GM15510 (cell line): ENCODE measurements around the gene SENP1.
A peak's percentile ranks its signal among the peaks of the same experiment; 100 is the strongest.

ENCODE experiments used
- POLR2A ChIP-seq: IDR thresholded peaks from 3 replicates; pipeline ENCODE4 v1.6.1; 2011; ENCODE audit warnings: borderline replicate concordance; ENCODE audit not compliant: insufficient read length; ENCODE audit errors: extremely low read depth

SENP1 gene

GRCh38 chr12:48105867-48106680 is at the start of gene SENP1:
TSS of gene SENP1 (minus strand) at chr12:48106079. CDS start at chr12:48101472, 4,607 bp downstream.
- TF ChIP-seq POLR2A, result peak; percentile 53

- no peak for TF ChIP-seq POLR2A
Measured at GRCh38 chr12:48151103-48151771, 45.4 kb upstream of the SENP1 start.

GRCh38 chr12:48145981-48146380 is 40.1 kb upstream of the SENP1 start:
- TF ChIP-seq POLR2A, result no peak

- TF ChIP-seq POLR2A, result no peak
Measured at GRCh38 chr12:48143898-48144297, 38.0 kb upstream of the SENP1 start.

GRCh38 chr12:48142818-48143674 is 37.2 kb upstream of the SENP1 start:
- TF ChIP-seq POLR2A, result no peak

GRCh38 chr12:48135027-48135426 is 29.1 kb upstream of the SENP1 start:
- TF ChIP-seq POLR2A, result no peak

- no peak for TF ChIP-seq POLR2A
Measured at GRCh38 chr12:48132826-48133225, 26.9 kb upstream of the SENP1 start.

- no peak for TF ChIP-seq POLR2A
Measured at GRCh38 chr12:48131517-48131916, 25.6 kb upstream of the SENP1 start.

- TF ChIP-seq POLR2A, result no peak
Measured at GRCh38 chr12:48129376-48129775, 23.5 kb upstream of the SENP1 start.

GRCh38 chr12:48128800-48129199 is 22.9 kb upstream of the SENP1 start:
- TF ChIP-seq POLR2A, result no peak

- TF ChIP-seq POLR2A, result no peak
Measured at GRCh38 chr12:48126953-48127630, 21.2 kb upstream of the SENP1 start.

- TF ChIP-seq POLR2A, result no peak
Measured at GRCh38 chr12:48125985-48126384, 20.1 kb upstream of the SENP1 start.

GRCh38 chr12:48123169-48123568 is 17.3 kb upstream of the SENP1 start:
- no peak for TF ChIP-seq POLR2A

- TF ChIP-seq POLR2A, result no peak
Measured at GRCh38 chr12:48122065-48122834, 16.4 kb upstream of the SENP1 start.
